Activated B cell treated with CpG ODN at 0.5 μM for 24 hours (primary cell): ENCODE data around the gene ITSN2. TPM values are rescaled to one million over a fixed set of nuclear protein-coding genes. Genes with fewer than 3 reads are reported as not detected.

Experiments used
- ATAC-seq: fragments of 200-7000 bp; cut with Tn5 transposase; one replicate; pipeline ENCODE4 v1.10.0; 2021; ENCODE audit warnings: low read depth, mild to moderate bottlenecking, moderate library complexity
- CTCF ChIA-PET: fragments of 350-600 bp; sonication (Branson Sonifier 250); formaldehyde crosslinking; loops from one replicate; lab custom pipeline; 2021; ENCODE audit warnings: antibody characterized with exemption; lab: Charles Lee
- POLR2A ChIA-PET: fragments of 350-600 bp; sonication (Branson Sonifier 250); formaldehyde crosslinking; loops from one replicate; lab custom pipeline; 2021; ENCODE audit warnings: antibody characterized with exemption; lab: Charles Lee
- DNase-seq: peaks from one replicate; pipeline ENCODE4 v3.0.0; 2022
- H3K27ac Mint-ChIP-seq: one replicate; pipeline ENCODE4 v1.8.0; 2020; ENCODE audit warnings: mixed read lengths
- H3K27me3 Mint-ChIP-seq: one replicate; pipeline ENCODE4 v1.8.0; 2021; ENCODE audit warnings: mixed read lengths
- H3K36me3 Mint-ChIP-seq: one replicate; pipeline ENCODE4 v1.8.0; 2021; ENCODE audit warnings: low read depth, mixed read lengths
- H3K4me1 Mint-ChIP-seq: one replicate; pipeline ENCODE4 v1.8.0; 2021; ENCODE audit warnings: mixed read lengths
- H3K4me3 Mint-ChIP-seq: one replicate; pipeline ENCODE4 v1.8.0; 2020; ENCODE audit warnings: mild to moderate bottlenecking, mixed read lengths
- H3K9me3 Mint-ChIP-seq: one replicate; pipeline ENCODE4 v1.8.0; 2020; ENCODE audit warnings: mixed read lengths
- intact Hi-C: fragments of 100-400 bp; cut with micrococcal nuclease; formaldehyde crosslinking; loops from one replicate; pipeline ENCODE4 v1.15.1; 2024
- total RNA-seq: library from RNA; stranded (reverse); gene quantifications from 2 replicates; pipeline ENCODE4 v1.2.3, GENCODE V29; 2022
- TF ChIP-seq, protein P1 (sequence below): fragments of 200-600 bp; IDR thresholded peaks from one replicate; pipeline ENCODE4 v1.8.0; 2022; ENCODE audit warnings: antibody characterized with exemption, mild to moderate bottlenecking

Gene ITSN2
- total RNA-seq, 1 donor from 2014 or later: 156 TPM

- intact Hi-C loops: no loop called here
- Mint-ChIP-seq H3K27ac (no peak overlapping the region), H3K9me3 (no peaks in the 10 kb centered on the region), H3K36me3 (peaks cover 71% of the 10 kb centered on the region), H3K4me1 (peaks cover 14% of the 10 kb centered on the region), H3K4me3 (no peak overlapping the region), H3K27me3 (no peaks in the 10 kb centered on the region)
- ChIA-PET CTCF (no interaction called here), POLR2A (interaction anchor here (0.7 kb wide), 1 partner anchor 86 kb away, joined by 3 read pairs; the partner anchor contains the start of gene ITSN2)
- no peak for ATAC-seq
- TF ChIP-seq, protein P1, sequence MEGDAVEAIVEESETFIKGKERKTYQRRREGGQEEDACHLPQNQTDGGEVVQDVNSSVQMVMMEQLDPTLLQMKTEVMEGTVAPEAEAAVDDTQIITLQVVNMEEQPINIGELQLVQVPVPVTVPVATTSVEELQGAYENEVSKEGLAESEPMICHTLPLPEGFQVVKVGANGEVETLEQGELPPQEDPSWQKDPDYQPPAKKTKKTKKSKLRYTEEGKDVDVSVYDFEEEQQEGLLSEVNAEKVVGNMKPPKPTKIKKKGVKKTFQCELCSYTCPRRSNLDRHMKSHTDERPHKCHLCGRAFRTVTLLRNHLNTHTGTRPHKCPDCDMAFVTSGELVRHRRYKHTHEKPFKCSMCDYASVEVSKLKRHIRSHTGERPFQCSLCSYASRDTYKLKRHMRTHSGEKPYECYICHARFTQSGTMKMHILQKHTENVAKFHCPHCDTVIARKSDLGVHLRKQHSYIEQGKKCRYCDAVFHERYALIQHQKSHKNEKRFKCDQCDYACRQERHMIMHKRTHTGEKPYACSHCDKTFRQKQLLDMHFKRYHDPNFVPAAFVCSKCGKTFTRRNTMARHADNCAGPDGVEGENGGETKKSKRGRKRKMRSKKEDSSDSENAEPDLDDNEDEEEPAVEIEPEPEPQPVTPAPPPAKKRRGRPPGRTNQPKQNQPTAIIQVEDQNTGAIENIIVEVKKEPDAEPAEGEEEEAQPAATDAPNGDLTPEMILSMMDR: no peak
- no peak for DNase-seq
Observed at GRCh38 chr2:24274809-24275208, 85.5 kb downstream of the ITSN2 start.

DNA sequence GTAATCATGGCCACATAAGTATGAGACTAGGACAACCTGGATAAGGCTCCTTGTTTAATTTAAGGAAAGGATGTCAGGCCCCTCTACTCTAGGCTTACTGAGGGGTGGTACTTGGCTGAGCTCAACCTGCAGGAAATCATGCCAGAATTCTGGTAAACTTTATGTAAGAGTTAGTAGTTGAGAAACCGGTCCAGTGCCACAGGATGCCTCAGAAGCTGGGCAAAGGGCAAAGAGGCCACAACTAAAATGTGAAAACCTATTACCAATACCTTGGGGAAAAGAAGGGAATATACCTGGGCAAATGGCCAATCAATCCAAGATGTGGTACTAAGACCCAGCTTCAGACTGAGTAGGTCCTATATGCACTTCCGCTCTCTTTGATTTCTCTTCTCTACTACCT, 86.7 kb downstream of the ITSN2 start:
- intact Hi-C loops: no loop called here
- no peak for ATAC-seq
- POLR2A ChIA-PET: no interaction called here

GRCh38 chr2:24272907-24273306, 87.4 kb downstream of the ITSN2 start:
- H3K27ac Mint-ChIP-seq: no peak overlapping the region

More for the DNA sequence above, 86.7 kb downstream of the ITSN2 start:
- H3K9me3 Mint-ChIP-seq: no peaks in the 10 kb centered on the region
- DNase-seq: no peak
- peaks cover 13% of the 10 kb centered on the region for H3K4me1 Mint-ChIP-seq
- CTCF ChIA-PET: no interaction called here
- no peak overlapping the region for H3K4me3 Mint-ChIP-seq
- no peak overlapping the region for H3K27ac Mint-ChIP-seq
- TF ChIP-seq, protein P1: no peak
- H3K27me3 Mint-ChIP-seq: no peaks in the 10 kb centered on the region
- peaks cover 79% of the 10 kb centered on the region for H3K36me3 Mint-ChIP-seq

GRCh38 chr2:24272161-24272802, 88.1 kb downstream of the ITSN2 start:
- intact Hi-C loops: no loop called here
- H3K36me3 Mint-ChIP-seq: peaks cover 84% of the 10 kb centered on the region
- DNase-seq: no peak
- H3K9me3 Mint-ChIP-seq: no peaks in the 10 kb centered on the region
- CTCF ChIA-PET: no interaction called here
- peaks cover 12% of the 10 kb centered on the region for H3K4me1 Mint-ChIP-seq
- no peak overlapping the region for H3K27ac Mint-ChIP-seq
- H3K4me3 Mint-ChIP-seq: no peak overlapping the region
- TF ChIP-seq, protein P1: no peak
- POLR2A ChIA-PET: interaction anchor here (0.7 kb wide), 2 partner anchors 27 to 71 kb away, joined by 3 to 6 read pairs; no protein-coding TSS in a partner anchor
- no peak for ATAC-seq
- H3K27me3 Mint-ChIP-seq: no peaks in the 10 kb centered on the region

More at GRCh38 chr2:24272907-24273306, 87.4 kb downstream of the ITSN2 start:
- POLR2A ChIA-PET: no interaction called here
- ATAC-seq (no peak), DNase-seq (no peak)
- intact Hi-C loops: no loop called here
- no peaks in the 10 kb centered on the region for H3K27me3 Mint-ChIP-seq
- H3K9me3 Mint-ChIP-seq: no peaks in the 10 kb centered on the region
- H3K4me1 Mint-ChIP-seq: peaks cover 12% of the 10 kb centered on the region
- peaks cover 82% of the 10 kb centered on the region for H3K36me3 Mint-ChIP-seq
- TF ChIP-seq, protein P1: no peak
- no peak overlapping the region for H3K4me3 Mint-ChIP-seq
- CTCF ChIA-PET: no interaction called here

DNA sequence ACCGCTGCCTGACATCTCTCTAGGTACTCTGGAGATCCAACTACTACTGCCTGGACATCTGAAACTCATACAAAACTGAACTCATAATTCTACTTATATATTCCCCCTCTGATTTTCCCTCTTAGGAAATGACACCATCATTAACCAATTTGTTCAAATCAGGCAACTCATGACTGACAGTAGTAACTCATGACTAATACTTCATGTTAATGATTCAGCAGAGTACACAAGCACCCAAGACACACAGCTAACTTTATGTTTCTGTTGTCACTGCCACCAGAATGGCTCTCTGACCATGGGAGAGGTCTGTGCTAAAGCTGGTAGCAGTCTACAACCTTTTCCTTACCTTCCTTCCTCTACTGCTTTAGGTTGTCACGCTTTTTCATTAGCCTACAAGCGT, 91.1 kb downstream of the ITSN2 start:
- ChIA-PET POLR2A (no interaction called here), CTCF (no interaction called here)
- Mint-ChIP-seq H3K4me1 (no peaks in the 10 kb centered on the region), H3K27me3 (no peaks in the 10 kb centered on the region), H3K4me3 (no peak overlapping the region), H3K36me3 (peaks cover 91% of the 10 kb centered on the region), H3K27ac (no peak overlapping the region), H3K9me3 (no peaks in the 10 kb centered on the region)
- no peak for ATAC-seq
- intact Hi-C loops: no loop called here
- DNase-seq: no peak
- TF ChIP-seq, protein P1: no peak
